ENCODE measurements around the gene MOB2.

- TF ChIP-seq CTCF (conservative IDR thresholded peaks at IDR 0.05) (no peak), EZH2 (IDR thresholded peaks at IDR 0.05; ENCODE audit: low read depth) (no peak)
These were observed 22.4 kb upstream of the MOB2 start for GRCh38 chr11:1508986-1509385.

Data from PC-9 (cell line).